MCF 10A (cell line): ENCODE data around the gene MTUS2. TPM values are rescaled to one million over a fixed set of nuclear protein-coding genes. Genes with fewer than 3 reads are reported as not detected.

ENCODE experiments used
- BruUV-seq: library from RNA; stranded (reverse); fragments of 400-500 nt; replicated peaks from 2 replicates; lab custom pipeline; 2021; lab: Mats Ljungman, UMichigan
- CTCF ChIA-PET: fragments of 300-600 bp; sonication (Branson Sonifier 250); formaldehyde crosslinking; extraction: SDS; loops from one replicate; lab custom pipeline; 2021; ENCODE audit warnings: antibody characterized with exemption, inconsistent platforms; lab: Yijun Ruan, JAX
- POLR2A ChIA-PET: fragments of 300-600, 350-650 bp; sonication (Branson Sonifier 250); formaldehyde crosslinking; extraction: SDS; loops from one replicate; lab custom pipeline; 2020; ENCODE audit warnings: antibody characterized with exemption, inconsistent platforms; lab: Yijun Ruan, JAX
- DNase-seq: peaks from one replicate; pipeline ENCODE4 v3.0.0-alpha.2; 2018; ENCODE audit not compliant: unreplicated experiment
- H3K27ac Mint-ChIP-seq: one replicate; pipeline ENCODE4 v1.8.0; 2022; ENCODE audit warnings: mild to moderate bottlenecking, low read depth, mixed read lengths; ENCODE audit not compliant: unreplicated experiment
- H3K27me3 Mint-ChIP-seq: one replicate; pipeline ENCODE4 v1.8.0; 2022; ENCODE audit warnings: mixed read lengths; ENCODE audit not compliant: insufficient read depth, unreplicated experiment
- H3K36me3 Mint-ChIP-seq: one replicate; pipeline ENCODE4 v1.8.0; 2022; ENCODE audit warnings: mild to moderate bottlenecking, moderate library complexity, mixed read lengths; ENCODE audit not compliant: insufficient read depth, unreplicated experiment
- H3K4me1 Mint-ChIP-seq: one replicate; pipeline ENCODE4 v1.8.0; 2022; ENCODE audit warnings: mixed read lengths; ENCODE audit not compliant: insufficient read depth, unreplicated experiment
- H3K4me3 Mint-ChIP-seq: one replicate; pipeline ENCODE4 v1.8.0; 2022; ENCODE audit warnings: mild to moderate bottlenecking, moderate library complexity, mixed read lengths; ENCODE audit not compliant: unreplicated experiment
- H3K9me3 Mint-ChIP-seq: one replicate; pipeline ENCODE4 v1.8.0; 2022; ENCODE audit warnings: mixed read lengths; ENCODE audit not compliant: unreplicated experiment
- CTCF ChIP-seq: fragments of 200-600 bp; IDR thresholded peaks from one replicate; pipeline ENCODE4 v1.8.0; 2022; ENCODE audit warnings: antibody characterized with exemption, mild to moderate bottlenecking; ENCODE audit not compliant: unreplicated experiment
- intact Hi-C: fragments of 100-400 bp; cut with micrococcal nuclease; formaldehyde crosslinking; loops from 2 replicates; pipeline ENCODE4 v1.14.1; 2022
- total RNA-seq: library from RNA; stranded (reverse); gene quantifications from 2 replicates; pipeline ENCODE4 v1.2.3, GENCODE V29; 2022

MTUS2 gene
- total RNA-seq, 1 experiment from 2014 or later: not detected

GRCh38 chr13:28866932-28867331, 46.8 kb downstream of the MTUS2 start:
- TF ChIP-seq CTCF: no peak
- Mint-ChIP-seq H3K4me3 (no peak overlapping the region), H3K36me3 (no peaks in the 10 kb centered on the region), H3K27ac (no peak overlapping the region), H3K27me3 (no peaks in the 10 kb centered on the region), H3K9me3 (peaks cover 18% of the 10 kb centered on the region), H3K4me1 (no peaks in the 10 kb centered on the region)
- no TSS peak for BruUV-seq
- ChIA-PET POLR2A (no interaction called here), CTCF (interaction anchor here (0.6 kb wide), 1 partner anchor 197 kb away, joined by 3 read pairs; no protein-coding TSS in a partner anchor)
- DNase-seq: no peak
- intact Hi-C loops: no loop called here

- no peaks in the 10 kb centered on the region for H3K27me3 Mint-ChIP-seq
- no peaks in the 10 kb centered on the region for H3K36me3 Mint-ChIP-seq
- no peak for TF ChIP-seq CTCF
- no peak overlapping the region for H3K4me3 Mint-ChIP-seq
- ChIA-PET CTCF (interaction anchor here (0.6 to 1.1 kb wide), 3 partner anchors 196 to 605 kb away, joined by 3 to 5 read pairs (median 4); no protein-coding TSS in a partner anchor), POLR2A (no interaction called here)
- H3K27ac Mint-ChIP-seq: no peak overlapping the region
- H3K9me3 Mint-ChIP-seq: peaks cover 24% of the 10 kb centered on the region
- no TSS peak for BruUV-seq
- H3K4me1 Mint-ChIP-seq: no peaks in the 10 kb centered on the region
- intact Hi-C loops: no loop called here
- DNase-seq: no peak
Measured at GRCh38 chr13:28867564-28867963, 47.4 kb downstream of the MTUS2 start.

GRCh38 chr13:28872427-28873176, 52.5 kb downstream of the MTUS2 start:
- no peak for TF ChIP-seq CTCF
- Mint-ChIP-seq H3K27me3 (no peaks in the 10 kb centered on the region), H3K36me3 (no peaks in the 10 kb centered on the region), H3K4me1 (no peaks in the 10 kb centered on the region), H3K9me3 (peaks cover 35% of the 10 kb centered on the region), H3K27ac (no peak overlapping the region), H3K4me3 (no peak overlapping the region)
- CTCF ChIA-PET: no interaction called here
- intact Hi-C loops: no loop called here
- no TSS peak for BruUV-seq
- no peak for DNase-seq
- POLR2A ChIA-PET: no interaction called here

GRCh38 chr13:28875846-28876615, 55.9 kb downstream of the MTUS2 start:
- Mint-ChIP-seq H3K36me3 (no peaks in the 10 kb centered on the region), H3K4me1 (no peaks in the 10 kb centered on the region), H3K9me3 (peaks cover 40% of the 10 kb centered on the region), H3K27ac (no peak overlapping the region), H3K27me3 (no peaks in the 10 kb centered on the region), H3K4me3 (no peak overlapping the region)
- intact Hi-C loops: no loop called here
- no peak for DNase-seq
- no TSS peak for BruUV-seq
- POLR2A ChIA-PET: no interaction called here
- no peak for TF ChIP-seq CTCF
- CTCF ChIA-PET: no interaction called here
